Neural cell (in vitro differentiated cells): ENCODE results near the gene IGSF3. TPM values are rescaled to one million over a fixed set of nuclear protein-coding genes. Genes with fewer than 3 reads are reported as not detected.
"Not testable (repeated sequence)": the region's sequence is repeated elsewhere in the genome, so short reads cannot be mapped to it uniquely, and the experiment has no call there.

Experiments used
- H2AFZ ChIP-seq: fragments of 200-600, 300-800 bp; sonication (generic), shearing (Covaris generic); 2 replicates; pipeline ENCODE4 v1.6.0; 2014; ENCODE audit warnings: low read depth, mild to moderate bottlenecking, antibody characterized with exemption, low read length, moderate library complexity
- H3F3A ChIP-seq: fragments of 200-600 bp; shearing (Covaris generic); 2 replicates; pipeline ENCODE4 v1.6.1; 2016; ENCODE audit warnings: mild to moderate bottlenecking, moderate library complexity, mixed read lengths, antibody characterized with exemption, low read length; ENCODE audit not compliant: insufficient read depth, poor library complexity, severe bottlenecking
- H3K27ac ChIP-seq: fragments of 200-600, 300-800 bp; sonication (generic), shearing (Covaris generic); 2 replicates; pipeline ENCODE4 v1.5.1; 2014; ENCODE audit warnings: mild to moderate bottlenecking, low read length, moderate library complexity
- H3K27me3 ChIP-seq: fragments of 300-800, 200-600 bp; sonication (generic), shearing (Covaris generic); 2 replicates; pipeline ENCODE4 v1.6.0; 2014; ENCODE audit warnings: mild to moderate bottlenecking, low read depth, low read length, moderate library complexity; ENCODE audit not compliant: insufficient read depth
- H3K36me3 ChIP-seq: fragments of 300-800, 200-600 bp; sonication (generic), shearing (Covaris generic); 2 replicates; pipeline ENCODE4 v1.5.1; 2014; ENCODE audit warnings: mild to moderate bottlenecking, antibody characterized with exemption, low read length, moderate library complexity; ENCODE audit not compliant: insufficient read depth
- H3K4me2 ChIP-seq: fragments of 300-800, 200-600 bp; sonication (generic), shearing (Covaris generic); 2 replicates; pipeline ENCODE4 v1.6.0; 2014; ENCODE audit warnings: mild to moderate bottlenecking, low read length
- H3K4me3 ChIP-seq: fragments of 300-800, 200-600 bp; sonication (generic), shearing (Covaris generic); 2 replicates; pipeline ENCODE4 v1.5.1; 2014; ENCODE audit warnings: mild to moderate bottlenecking, low read length, moderate library complexity
- H3K79me2 ChIP-seq: fragments of 200-600 bp; shearing (Covaris generic); replicated peaks from 2 replicates; pipeline ENCODE4 v1.6.0; 2014; ENCODE audit warnings: mild to moderate bottlenecking, low read length, moderate library complexity; ENCODE audit not compliant: insufficient read depth
- H3K9ac ChIP-seq: fragments of 300-800, 200-600 bp; sonication (generic), shearing (Covaris generic); 2 replicates; pipeline ENCODE4 v1.6.1; 2016; ENCODE audit warnings: mild to moderate bottlenecking, low read length, mixed read lengths
- H3K9me2 ChIP-seq: fragments of 200-600 bp; shearing (Covaris generic); 2 replicates; pipeline ENCODE4 v1.6.1; 2016; ENCODE audit warnings: mild to moderate bottlenecking, low read length, mixed read lengths; ENCODE audit not compliant: insufficient read depth
- H3K9me3 ChIP-seq: fragments of 200-600, 300-800 bp; sonication (generic), shearing (Covaris generic); 2 replicates; pipeline ENCODE4 v1.6.1; 2016; ENCODE audit warnings: mild to moderate bottlenecking, mixed run types, low read length, moderate library complexity, mixed read lengths
- H4K20me1 ChIP-seq: fragments of 200-600 bp; shearing (Covaris generic); 2 replicates; pipeline ENCODE4 v1.6.1; 2016; ENCODE audit warnings: mild to moderate bottlenecking, mixed run types; ENCODE audit not compliant: insufficient read depth
- SMC3 ChIP-seq: fragments of 450-650 bp; conservative IDR thresholded peaks from 2 replicates; pipeline ENCODE4 v1.6.1; 2014; ENCODE audit warnings: antibody characterized with exemption, mild to moderate bottlenecking, moderate library complexity; ENCODE audit not compliant: poor library complexity
- polyA plus RNA-seq: library from polyadenylated mRNA; depleted of rRNA; stranded (reverse); fragments of >200 nt; gene quantifications from 2 replicates; pipeline ENCODE4 v1.2.3, GENCODE V29; 2014
- TF ChIP-seq, protein P1 (sequence below): fragments of 450-650 bp; IDR thresholded peaks from 2 replicates; pipeline ENCODE4 v1.5.1; 2014; ENCODE audit warnings: antibody characterized with exemption, mild to moderate bottlenecking, moderate library complexity; ENCODE audit not compliant: poor library complexity, severe bottlenecking

Gene IGSF3
- polyA plus RNA-seq, 1 donor from 2014 or later, result 81.4 TPM

DNA sequence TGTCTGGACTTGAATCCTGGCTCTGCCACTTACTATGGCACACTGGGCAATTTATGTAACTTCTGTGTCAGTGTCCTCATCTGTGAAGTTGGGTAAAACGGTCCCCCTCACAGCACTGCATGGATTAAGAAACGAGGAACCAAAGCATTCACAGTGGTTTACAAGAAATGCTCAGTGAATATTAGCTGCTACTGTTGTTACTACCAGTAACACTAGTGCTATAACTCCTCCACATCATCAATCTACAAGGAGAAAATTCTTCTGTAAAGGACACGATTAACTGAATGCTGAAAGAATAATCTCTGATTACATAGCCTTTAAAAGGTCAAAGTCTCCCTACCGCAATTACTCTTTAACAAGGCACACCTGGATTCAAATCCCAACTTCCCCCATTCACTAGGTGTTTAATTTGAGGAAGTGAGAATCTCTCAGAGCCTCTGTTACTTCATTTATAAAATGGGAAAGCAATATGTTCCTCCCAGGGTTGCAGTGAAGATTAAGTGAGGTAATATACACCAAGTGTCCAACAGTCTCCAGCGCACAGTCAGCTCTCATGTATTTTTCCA is 70.7 kb downstream of the IGSF3 start:
- H3K9me3 ChIP-seq, H3K9ac ChIP-seq, H3F3A ChIP-seq: not testable (repeated sequence)

DNA sequence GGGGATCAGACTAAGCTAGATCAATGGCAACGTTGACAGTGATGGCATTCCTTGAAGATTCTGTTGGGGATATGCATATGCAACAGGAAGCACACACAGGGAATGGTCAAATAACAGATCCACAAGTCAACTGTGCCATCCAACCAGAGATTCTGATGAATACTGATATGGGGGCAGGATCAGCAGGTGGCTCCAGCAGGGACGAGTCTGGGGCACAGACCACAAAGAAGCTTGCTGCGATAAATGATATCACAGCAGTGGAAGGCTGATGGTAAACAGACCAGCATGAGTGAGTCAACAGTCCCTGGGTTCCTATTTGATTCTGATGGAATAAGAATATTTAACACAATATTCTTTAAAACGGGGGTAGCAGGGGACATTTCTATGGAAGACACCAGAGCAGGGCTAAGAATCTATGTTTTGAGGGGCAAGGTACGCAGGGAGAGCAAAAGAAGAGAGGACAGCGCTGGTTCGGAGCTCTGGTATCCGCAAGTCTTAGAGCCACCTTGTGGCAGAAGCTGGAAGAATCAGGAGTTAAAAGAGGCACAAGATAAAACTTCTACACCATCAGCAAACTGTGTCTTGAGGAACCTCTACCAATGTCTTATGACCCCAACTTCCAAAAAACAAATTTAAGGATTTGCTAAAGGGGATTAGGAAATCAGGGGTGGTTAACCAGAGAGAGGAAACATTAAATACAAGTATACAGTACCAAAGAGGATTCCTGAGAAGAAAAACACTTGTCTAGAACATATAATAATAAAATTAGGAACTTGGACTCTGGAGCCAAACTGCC is 71.4 kb downstream of the IGSF3 start:
- not testable (repeated sequence) for H3K27me3 ChIP-seq, H3K9me3 ChIP-seq, H3K9ac ChIP-seq, H4K20me1 ChIP-seq, H3F3A ChIP-seq, H3K4me3 ChIP-seq, H3K27ac ChIP-seq, H3K79me2 ChIP-seq, H2AFZ ChIP-seq, H3K9me2 ChIP-seq, H3K36me3 ChIP-seq, H3K4me2 ChIP-seq
- TF ChIP-seq, protein P1, sequence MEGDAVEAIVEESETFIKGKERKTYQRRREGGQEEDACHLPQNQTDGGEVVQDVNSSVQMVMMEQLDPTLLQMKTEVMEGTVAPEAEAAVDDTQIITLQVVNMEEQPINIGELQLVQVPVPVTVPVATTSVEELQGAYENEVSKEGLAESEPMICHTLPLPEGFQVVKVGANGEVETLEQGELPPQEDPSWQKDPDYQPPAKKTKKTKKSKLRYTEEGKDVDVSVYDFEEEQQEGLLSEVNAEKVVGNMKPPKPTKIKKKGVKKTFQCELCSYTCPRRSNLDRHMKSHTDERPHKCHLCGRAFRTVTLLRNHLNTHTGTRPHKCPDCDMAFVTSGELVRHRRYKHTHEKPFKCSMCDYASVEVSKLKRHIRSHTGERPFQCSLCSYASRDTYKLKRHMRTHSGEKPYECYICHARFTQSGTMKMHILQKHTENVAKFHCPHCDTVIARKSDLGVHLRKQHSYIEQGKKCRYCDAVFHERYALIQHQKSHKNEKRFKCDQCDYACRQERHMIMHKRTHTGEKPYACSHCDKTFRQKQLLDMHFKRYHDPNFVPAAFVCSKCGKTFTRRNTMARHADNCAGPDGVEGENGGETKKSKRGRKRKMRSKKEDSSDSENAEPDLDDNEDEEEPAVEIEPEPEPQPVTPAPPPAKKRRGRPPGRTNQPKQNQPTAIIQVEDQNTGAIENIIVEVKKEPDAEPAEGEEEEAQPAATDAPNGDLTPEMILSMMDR, result peak; percentile 62
- TF ChIP-seq SMC3, result peak; percentile 64

More for the DNA sequence above, 70.7 kb downstream of the IGSF3 start:
- not testable (repeated sequence) for H3K27ac ChIP-seq, H3K27me3 ChIP-seq, H2AFZ ChIP-seq, H3K79me2 ChIP-seq, H3K4me2 ChIP-seq, H3K4me3 ChIP-seq, H3K36me3 ChIP-seq, H3K9me2 ChIP-seq, H4K20me1 ChIP-seq

DNA sequence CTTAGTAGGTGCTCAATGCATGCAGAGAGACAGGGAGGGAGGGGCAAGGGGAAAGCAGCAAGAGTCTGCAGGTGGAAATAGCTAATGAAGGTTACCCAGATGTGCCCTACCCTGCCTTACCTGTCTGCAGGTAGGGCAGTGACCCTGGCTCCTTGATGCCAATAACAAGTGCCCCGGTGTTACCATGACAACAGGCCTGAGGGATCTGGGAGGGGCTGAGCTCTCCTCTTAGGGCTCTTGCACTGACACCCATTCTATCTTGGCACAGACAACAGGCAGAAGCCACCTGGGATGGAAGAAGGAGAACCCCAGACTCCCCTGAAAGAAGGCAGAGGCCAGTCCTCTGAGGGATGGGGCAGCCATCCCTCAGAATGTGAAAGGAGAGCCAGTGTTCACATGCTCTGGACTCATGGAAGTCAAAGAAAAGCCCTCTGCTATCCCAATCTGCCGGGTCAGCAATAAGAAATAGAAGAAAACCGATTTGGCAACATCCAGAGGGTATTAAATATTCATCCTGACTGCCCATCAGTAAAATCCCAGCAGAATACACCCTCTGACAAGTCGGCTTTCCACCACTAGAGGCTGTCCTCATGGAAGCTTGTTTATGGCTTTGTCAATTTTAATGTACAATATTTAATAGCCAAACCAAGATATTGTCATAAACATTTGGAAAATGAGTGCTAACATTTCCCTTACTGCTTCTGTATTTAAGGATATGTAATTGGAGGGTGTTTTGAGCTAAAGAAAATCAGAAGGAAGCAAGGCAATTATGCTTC is 72.3 kb downstream of the IGSF3 start:
- not testable (repeated sequence) for H3K9me3 ChIP-seq, H4K20me1 ChIP-seq, H3K9me2 ChIP-seq, H3K79me2 ChIP-seq, H3K27ac ChIP-seq, H3K4me3 ChIP-seq, H3K36me3 ChIP-seq, H3F3A ChIP-seq, H3K27me3 ChIP-seq, H3K9ac ChIP-seq, H3K4me2 ChIP-seq, H2AFZ ChIP-seq

DNA sequence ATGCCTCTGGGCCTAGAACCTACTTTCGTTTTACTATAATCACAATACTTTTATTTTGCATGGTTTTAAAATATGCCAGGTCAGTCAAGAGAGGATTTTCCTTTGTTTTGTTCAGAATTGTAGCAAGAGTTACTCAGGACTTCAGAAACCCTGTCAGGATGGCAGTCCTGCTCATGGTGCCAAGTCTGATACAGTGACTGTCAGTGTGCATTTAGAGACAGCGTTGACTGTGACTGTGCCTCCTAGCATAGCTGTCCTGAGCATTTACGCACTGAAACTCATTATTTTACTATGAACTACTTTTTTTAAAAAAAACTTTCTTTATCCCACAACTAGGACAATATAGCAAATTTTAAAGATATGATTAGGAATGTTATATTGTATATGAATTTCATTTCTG is 73.6 kb downstream of the IGSF3 start:
- not testable (repeated sequence) for H3K27me3 ChIP-seq

DNA sequence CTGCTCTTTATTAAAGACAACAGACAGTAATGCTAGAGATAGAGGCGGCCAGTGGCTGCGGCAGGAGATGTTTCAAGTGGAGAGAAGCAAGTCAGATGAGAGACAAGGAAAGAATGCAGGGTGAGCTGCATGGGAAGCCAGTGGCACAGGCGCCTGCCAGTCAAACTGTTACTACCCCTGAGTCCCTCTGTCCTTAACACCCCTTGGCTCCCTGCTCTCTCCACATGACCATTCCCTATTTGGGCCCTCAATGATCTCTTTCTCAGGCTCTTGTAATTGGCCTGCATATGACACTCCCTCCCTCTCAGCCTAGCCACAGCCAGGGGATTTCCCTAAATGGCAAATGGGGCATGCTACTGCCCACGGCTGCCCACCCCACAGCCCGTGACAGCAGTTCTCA is 74.1 kb downstream of the IGSF3 start:
- not testable (repeated sequence) for H3K36me3 ChIP-seq, H3K9me3 ChIP-seq, H3K9ac ChIP-seq, H3F3A ChIP-seq, H3K27ac ChIP-seq, H3K27me3 ChIP-seq, H3K79me2 ChIP-seq, H2AFZ ChIP-seq, H3K4me3 ChIP-seq, H3K9me2 ChIP-seq, H4K20me1 ChIP-seq, H3K4me2 ChIP-seq

More for the DNA sequence above, 73.6 kb downstream of the IGSF3 start:
- H3K36me3 ChIP-seq, H3F3A ChIP-seq, H3K27ac ChIP-seq, H3K9ac ChIP-seq, H4K20me1 ChIP-seq, H3K4me2 ChIP-seq, H3K9me3 ChIP-seq, H3K9me2 ChIP-seq, H2AFZ ChIP-seq, H3K4me3 ChIP-seq, H3K79me2 ChIP-seq: not testable (repeated sequence)

DNA sequence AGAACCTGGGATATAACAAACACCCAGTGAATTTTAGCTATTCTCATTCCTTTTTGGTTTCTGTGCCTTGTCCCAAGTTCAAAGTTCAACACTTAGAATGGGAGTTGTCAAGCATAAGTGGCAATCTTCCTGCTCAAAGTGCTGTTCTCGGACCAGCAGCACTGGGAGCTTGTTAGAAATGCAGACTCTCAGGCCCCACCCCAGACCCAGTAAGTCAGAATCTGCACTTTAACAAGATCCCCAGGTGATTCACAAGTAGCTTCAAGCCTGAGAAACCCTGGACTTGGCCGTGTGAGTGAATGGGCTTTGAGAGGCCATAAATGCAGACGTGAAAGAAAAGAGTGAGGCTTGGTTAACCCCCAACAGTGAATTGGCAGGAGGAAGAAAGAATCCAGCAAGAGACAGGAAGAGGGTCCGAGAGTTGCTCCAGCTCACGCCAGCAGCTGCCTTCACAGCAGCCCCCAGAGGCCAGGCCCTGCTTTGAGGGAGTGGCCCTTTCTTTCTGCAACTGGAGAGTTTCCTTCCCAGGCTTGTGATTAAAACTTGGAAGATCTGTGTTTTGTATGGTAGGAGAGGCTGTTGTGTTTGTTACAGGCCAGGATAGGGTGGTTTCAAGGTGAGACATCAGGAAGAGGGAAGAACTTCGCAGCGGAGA is 75.5 kb downstream of the IGSF3 start:
- not testable (repeated sequence) for H3K9me3 ChIP-seq, H3F3A ChIP-seq, H3K79me2 ChIP-seq, H3K9me2 ChIP-seq, H3K27me3 ChIP-seq, H3K27ac ChIP-seq, H3K4me3 ChIP-seq, H2AFZ ChIP-seq, H3K9ac ChIP-seq, H3K36me3 ChIP-seq, H4K20me1 ChIP-seq, H3K4me2 ChIP-seq
